NCI-H526 treated with DMSO at 0.1 percent for 48 hours (cell line): ENCODE data around the gene POLRMT.
A peak's percentile ranks its signal among the peaks of the same experiment; 100 is the strongest.
"Not testable (repeated sequence)": the region's sequence is repeated elsewhere in the genome, so short reads cannot be mapped to it uniquely, and the experiment has no call there.

Source experiments
- DNase-seq: peaks from one replicate; lab custom pipeline; 2025; lab: John Stamatoyannopoulos, UW

POLRMT gene

DNA sequence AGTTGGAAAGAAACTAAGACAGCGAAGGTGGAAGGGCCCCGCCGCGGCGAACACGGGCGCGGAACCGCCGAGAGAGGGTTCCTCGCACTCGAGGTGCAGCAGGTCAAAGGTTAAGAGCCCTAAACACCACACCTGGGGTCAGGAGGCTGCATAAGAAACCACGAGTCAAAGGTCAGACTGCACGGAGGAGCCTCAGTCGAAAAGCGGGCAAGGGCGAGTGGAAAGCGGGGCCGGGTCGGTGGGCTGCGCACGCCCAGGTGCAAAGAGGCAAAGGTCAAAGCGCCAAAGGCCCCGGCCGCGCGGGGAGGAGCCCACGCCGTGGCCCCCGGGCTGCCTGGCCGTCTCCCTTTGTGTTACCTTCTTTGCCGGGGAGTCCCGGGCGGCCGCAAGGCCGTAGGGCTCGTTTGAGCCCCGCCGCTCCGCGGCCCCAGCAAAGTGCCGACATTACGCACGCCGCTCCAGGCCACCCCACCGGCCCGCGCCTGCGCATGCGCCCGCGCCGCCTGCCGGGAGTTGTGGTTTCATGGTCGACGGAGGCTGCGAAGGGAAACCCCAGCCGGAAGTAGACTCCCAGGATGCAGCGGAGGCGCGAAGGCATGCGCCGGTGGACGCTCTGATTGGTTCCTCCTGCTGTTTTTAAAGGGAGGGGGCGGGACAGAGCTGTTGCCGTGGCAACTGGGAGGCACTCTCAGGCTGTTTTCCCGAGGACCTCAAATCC is at the start of gene POLRMT:
Gene POLRMT, minus strand, starts transcription at position 470 of the 718 bp plus-strand sequence. Its CDS starts 25 bp downstream, at position 445.
- DNase-seq, result peak; percentile 85

DNA sequence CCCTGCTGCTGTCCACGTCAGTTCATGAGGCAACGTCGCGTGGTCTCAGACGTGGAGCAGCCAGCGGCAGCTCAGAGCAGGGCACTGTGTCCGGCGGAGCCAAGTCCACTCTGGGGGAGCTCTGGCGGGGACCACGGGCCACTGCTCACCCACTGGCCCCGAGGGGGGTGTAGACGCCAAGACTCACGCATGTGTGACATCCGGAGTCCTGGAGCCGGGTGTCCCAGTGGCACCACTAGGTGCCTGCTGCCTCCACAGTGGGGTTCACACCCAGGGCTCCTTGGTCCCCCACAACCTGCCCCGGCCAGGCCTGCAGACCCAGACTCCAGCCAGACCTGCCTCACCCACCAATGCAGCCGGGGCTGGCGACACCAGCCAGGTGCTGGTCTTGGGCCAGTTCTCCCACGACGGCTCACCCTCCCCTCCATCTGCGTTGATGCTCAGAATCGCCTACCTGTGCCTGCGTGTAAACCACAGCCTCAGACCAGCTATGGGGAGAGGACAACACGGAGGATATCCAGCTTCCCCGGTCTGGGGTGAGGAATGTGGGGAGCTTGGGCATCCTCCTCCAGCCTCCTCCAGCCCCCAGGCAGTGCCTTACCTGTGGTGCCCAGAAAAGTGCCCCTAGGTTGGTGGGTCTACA is 49.5 kb upstream of the POLRMT start:
- no peak for DNase-seq

DNA sequence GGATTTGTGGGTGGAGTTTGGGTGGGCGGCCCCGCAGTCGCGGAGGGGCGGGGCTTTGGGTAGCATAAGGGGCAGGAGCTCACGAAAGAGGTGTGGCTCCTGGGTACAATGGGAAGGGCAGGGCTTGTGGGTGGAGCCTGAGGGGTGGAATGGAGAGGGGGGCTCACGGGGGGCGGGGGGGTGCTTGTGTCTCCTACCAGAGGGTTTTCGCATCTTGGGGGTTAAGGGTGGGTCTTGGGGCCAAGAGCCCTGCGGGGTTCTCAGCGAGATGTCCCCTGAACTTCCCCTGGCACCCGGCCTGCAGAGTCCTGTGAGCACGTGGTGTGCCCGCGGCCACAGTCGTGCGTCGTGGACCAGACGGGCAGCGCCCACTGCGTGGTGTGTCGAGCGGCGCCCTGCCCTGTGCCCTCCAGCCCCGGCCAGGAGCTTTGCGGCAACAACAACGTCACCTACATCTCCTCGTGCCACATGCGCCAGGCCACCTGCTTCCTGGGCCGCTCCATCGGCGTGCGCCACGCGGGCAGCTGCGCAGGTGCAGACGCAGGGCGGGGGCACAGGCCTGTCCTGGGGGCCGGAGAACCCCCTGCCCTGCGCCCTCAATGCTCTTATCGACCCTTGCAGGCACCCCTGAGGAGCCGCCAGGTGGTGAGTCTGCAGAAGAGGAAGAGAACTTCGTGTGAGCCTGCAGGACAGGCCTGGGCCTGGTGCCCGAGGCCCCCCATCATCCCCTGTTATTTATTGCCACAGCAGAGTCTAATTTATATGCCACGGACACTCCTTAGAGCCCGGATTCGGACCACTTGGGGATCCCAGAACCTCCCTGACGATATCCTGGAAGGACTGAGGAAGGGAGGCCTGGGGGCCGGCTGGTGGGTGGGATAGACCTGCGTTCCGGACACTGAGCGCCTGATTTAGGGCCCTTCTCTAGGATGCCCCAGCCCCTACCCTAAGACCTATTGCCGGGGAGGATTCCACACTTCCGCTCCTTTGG is 48.0 kb upstream of the POLRMT start:
- DNase-seq, result no peak

DNA sequence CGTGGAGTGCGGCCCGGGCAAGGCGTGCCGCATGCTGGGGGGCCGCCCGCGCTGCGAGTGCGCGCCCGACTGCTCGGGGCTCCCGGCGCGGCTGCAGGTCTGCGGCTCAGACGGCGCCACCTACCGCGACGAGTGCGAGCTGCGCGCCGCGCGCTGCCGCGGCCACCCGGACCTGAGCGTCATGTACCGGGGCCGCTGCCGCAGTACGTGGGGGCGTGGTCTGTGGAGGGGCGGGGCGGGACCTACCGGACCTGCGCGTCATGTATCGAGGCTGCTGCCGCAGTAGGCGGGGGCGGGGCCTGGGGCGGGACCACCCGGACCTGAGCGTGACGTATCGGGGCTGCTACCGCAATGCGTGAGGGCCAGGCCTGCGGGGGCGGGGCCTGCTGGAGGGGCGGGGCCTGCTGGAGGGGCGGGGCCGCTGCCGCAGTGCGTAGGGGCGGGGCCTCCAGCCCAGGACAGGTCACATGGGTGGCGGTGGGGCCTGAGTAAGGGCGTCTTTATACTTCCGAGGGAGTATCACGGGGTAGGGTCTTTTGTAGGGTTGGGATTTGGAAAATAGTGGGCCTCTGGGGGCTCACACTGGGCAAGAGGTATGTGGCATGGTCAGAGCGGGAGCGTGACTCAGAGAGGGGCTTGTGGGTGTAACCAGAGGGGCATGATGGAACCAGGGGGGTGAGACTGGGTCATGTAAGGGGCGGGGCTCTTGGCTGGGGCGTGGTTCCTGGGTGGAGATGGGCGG is 47.1 kb upstream of the POLRMT start:
- peak; percentile 82 for DNase-seq

DNA sequence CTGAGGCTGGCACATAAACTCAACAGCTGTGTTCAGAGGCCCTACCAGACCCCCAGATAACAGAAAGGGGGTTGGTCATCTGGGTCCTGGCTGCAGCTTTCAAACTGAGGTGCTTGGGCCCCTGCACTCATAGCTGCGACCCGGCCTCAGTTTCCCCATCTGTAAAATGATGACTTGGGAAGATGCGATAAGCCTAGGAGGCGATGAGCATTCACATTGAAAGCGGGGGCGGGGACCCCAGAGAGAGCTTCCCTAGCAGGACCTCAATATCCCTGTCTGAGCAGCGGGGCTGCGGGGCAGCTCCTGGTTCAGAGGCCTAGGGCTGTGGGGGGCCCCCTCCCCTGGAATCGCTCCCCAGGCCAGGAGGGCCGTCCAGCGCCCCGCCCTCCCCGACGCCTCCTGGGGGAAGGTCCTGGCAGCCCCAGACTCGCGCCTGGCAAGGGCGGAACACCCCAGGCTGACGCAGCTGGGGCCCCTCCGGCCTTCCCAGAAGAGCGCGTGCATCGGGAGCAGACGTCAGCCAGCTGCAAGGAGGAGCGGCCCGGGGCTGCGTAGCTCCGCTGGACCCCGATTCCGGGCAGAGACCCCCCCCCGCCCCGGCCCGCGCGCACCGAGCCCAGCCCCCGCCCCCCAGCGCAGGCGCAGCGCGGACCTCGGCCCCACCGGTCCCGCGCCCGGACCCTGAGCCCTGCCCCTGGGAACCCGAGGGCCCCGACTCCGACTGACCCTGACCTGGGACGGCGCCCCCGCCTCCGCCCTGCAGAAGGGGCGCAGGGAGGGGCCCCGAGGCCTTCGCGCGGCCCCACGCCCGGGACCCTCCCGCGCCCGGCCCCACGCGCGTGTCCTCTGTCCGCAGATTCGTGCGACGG is 46.3 kb upstream of the POLRMT start:
- DNase-seq, result no peak

DNA sequence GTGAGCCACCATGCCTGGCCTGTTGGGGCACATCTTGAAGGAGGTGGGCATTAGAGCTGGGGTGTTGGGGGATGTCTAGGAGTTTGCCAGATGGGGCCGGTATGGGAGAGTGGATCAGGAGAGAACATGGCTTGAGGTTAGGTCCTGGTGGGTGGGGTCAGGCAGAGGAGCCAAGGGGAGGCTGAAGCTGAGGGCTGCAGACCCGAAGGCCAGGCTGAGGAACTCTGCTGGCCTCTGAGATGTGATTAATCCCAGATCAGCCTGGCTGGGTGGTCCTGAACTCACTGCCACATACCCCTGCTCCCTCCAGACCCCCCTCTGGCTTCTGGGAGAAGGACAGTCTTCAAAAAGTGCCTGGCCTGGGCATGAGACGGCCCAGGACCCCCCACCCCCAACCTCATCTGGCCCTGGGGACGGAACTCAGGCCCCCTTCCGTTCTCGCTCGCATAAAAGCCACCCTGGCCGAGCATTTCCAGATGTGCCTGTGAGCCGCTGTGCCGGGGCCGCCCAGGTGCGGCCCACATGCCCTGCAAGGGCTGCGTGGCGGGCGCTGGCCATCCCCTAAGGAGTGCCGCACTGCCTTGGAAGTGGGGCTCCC is 45.6 kb upstream of the POLRMT start:
- DNase-seq, result no peak

DNA sequence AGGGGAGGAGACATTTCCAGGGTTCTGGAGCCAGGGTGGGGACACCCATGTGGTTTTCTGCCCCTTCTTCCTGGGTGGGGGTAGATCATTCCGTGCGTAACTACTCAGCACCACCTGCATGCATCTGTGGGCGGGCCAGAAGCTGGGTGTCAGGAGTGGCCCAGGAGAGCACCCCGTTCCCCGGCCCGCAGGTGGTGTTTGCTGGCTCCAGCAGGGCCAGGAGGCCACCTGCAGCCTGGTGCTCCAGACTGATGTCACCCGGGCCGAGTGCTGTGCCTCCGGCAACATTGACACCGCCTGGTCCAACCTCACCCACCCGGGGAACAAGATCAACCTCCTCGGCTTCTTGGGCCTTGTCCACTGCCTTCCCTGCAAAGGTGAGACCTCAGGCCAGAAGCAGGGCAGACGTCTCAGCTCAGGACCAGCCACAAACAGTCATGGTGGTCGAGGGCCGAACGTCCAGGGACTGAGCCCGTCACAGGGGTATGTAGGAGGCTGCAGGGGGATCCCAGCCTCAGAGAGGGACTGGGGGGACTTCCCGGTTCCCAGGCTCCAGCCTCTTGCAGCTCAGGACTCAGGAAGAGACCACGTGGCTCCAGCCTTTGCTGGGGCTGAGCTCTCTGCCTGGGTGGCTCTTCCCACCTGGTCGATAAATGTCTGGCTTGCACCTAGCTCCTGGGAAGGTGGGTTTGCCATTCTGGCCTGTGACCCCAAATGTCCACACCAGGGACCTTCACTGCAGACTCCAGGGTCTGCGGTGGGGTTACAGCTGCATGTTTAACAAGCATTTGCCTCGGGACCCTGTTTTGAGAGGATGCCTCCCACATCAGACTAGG is 44.5 kb upstream of the POLRMT start:
- no peak for DNase-seq

DNA sequence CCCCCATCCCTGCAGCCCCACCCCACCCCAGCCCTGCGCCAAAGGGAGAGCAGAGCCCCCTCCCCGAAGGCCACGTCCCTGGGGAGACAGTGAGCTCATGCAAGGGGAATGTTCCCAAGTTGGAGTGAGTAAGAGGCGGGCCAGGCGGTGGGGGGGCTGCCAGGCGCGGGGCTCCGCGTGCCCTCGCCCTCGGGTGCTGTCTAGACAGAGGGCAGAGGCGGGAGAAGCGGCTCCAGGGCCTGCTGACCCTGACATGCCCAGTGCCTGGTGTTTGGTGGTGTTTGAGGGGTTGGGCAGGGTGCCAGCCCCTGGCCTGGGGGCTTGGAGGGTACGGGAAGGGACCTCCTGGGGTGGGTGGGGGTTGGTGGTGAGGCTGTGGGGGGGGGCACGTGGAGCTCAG is 43.9 kb upstream of the POLRMT start:
- no peak for DNase-seq

DNA sequence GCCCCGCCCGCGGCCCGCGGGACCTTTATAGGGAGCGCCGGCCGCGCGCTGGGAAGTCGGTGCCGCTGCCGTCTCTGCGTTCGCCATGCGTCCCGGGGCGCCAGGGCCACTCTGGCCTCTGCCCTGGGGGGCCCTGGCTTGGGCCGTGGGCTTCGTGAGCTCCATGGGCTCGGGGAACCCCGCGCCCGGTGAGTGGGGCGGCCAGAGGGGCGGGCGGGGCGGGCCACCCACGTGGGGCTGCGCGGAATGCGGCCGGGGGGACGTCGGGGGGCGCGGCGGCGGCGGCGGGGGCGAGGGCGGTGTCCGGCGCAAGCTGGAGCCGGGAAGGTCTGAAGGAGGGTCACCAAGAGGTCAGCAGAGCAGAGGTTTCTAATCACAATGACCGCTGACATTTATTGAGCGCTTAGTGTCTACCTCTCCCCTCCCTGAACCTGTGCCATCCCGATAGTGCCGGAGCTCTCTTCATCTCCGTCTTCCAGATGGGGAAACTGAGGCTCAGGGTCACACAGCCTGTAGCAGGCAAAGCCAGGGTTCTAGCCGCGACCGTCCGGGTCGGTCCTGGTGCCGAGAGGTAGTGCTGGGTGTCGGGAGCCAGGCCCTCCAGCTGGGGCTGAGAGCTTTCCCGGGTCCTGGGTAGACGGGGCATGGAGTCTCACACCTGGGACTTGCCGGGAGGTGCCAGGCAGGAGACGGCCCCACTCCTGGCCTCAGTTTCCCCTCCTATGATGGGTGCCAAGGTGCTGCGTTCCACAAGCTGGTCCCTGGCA is 43.2 kb upstream of the POLRMT start, which contains the start of gene FSTL3:
Gene FSTL3, plus strand, starts transcription at position 54 of the 767 bp plus-strand sequence. Its CDS starts 32 bp downstream, at position 86.
- DNase-seq, result no peak

DNA sequence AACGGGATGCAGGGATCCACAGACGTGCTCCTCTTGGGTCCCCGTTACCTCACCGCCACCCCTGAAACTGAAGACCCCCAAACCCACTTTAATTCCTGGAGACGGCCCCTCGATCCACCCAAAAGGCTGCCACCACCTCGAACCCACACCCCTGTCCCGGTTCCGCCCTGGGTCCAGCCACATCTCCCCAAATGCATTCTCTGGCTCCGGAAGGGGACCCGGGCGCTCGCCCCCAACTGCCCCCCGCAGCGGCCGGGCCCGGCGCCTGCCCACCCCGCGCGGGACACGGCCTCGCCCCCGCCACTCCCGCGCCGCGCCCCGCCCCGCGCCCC is 42.6 kb upstream of the POLRMT start:
- DNase-seq, result no peak

DNA sequence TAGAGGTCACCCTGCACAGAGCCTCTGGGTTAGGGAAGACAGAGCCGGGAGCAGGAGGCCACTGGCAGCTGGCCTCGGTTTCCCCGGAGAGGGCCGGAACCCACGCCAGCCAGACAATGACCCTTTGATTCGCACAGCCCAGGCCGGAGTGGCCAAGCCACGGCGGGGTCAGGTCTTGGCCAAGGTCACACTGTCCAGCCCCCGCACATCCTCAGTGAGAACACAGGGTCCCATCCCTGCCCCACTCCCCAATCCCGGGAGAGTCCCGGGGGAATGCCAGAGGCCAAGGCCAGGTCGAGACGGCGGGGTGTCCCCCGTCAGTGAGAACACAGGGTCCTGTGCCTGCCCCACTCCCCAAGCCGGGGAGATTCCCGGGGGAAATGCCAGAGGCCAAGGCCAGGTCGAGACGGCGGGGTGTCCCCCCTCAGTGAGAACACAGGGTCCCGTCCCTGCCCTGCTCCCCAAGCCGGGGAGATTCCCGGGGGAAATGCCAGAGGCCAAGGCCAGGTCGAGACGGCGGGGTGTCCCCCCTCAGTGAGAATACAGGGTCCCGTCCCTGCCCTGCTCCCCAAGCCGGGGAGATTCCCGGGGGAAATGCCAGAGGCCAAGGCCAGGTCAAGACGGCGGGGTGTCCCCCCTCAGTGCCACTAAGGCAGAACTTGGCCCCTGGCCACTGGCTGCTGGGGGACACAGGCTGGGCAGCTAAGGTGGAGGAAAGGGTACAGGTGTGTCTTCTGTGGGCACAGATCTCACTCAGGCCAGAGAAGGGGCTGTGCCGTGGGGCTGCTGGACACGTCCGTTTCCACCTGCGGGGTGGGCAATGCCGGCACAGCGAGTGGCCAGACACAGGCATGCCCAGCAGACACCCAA is 41.2 kb upstream of the POLRMT start:
- DNase-seq, result no peak

DNA sequence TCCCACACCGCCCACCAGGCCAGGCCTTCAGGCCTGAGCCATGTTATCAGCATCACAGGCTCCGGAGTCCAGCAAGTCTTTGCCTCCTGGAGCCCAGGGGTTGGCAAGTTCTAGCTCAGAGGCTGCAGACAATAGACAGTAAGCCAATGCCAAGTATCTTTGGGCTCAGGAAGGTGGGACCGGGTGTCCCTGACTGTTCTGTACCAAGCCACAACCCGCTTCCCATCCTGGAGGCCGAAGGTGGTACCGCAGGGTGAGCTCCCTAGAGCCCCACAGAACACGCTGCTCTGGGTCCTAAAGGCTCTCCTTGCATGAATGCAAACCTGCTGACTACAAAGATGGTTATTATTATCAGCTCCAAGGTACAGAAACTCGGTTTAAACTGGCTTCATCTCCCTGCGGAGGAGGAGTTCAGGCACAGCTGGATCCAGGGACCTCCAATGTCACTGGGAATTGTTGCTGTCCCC is 37.3 kb upstream of the POLRMT start:
- no peak for DNase-seq

DNA sequence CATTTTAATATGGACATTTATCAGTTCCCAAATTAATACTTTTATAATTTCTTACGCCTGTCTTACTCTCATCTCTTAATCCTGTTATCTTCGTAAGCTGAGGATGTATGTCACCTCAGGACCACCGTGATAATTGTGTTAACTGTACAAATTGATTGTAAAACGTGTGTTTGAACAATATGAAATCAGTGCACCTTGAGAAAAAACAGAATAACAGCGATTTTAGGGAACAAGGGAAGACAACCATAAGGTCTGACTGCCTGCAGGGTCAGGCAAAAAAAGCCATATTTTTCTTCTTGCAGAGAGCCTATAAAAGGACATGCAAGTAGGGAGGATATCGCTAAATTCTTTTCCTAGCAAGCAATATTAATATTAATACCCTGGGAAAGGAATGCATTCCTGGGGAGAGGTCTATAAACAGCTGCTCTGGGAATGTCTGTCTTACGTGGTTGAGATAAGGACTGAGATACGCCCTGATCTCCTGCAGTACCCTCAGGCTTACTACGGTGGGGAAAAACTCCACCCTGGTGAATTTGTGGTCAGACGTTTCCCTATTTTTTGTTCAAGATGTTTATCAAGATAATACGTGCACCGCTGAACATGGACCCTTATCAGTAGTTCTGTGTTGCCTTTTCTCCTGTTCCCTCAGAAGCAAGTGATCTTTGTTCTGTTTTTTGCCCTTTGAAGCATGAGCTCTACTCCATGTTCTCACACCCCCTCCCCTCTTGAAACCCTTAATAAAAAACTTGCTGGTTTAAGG is 35.5 kb upstream of the POLRMT start:
- not testable (repeated sequence) for DNase-seq

DNA sequence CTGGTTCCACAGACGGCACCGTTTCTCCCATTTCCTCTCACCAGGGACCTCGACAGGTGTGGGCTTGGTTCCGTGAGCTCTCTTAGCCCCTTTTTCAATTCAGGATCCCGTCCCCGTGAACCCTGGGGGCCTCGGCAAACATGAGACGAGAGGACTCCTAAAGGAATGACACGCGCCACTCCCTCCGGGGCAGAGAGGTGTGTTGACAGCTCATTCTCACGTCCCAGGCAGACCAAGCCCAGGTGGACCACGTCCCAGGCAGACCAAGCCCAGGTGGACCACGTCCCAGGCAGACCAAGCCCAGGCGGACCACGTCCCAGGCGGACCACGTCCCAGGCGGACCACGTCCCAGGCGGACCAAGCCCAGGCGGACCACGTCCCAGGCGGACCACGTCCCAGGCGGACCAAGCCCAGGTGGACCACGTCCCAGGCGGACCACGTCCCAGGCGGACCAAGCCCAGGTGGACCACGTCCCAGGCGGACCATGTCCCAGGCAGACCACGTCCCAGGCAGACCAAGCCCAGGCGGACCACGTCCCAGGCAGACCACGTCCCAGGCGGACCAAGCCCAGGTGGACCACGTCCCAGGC is 33.7 kb upstream of the POLRMT start:
- not testable (repeated sequence) for DNase-seq

DNA sequence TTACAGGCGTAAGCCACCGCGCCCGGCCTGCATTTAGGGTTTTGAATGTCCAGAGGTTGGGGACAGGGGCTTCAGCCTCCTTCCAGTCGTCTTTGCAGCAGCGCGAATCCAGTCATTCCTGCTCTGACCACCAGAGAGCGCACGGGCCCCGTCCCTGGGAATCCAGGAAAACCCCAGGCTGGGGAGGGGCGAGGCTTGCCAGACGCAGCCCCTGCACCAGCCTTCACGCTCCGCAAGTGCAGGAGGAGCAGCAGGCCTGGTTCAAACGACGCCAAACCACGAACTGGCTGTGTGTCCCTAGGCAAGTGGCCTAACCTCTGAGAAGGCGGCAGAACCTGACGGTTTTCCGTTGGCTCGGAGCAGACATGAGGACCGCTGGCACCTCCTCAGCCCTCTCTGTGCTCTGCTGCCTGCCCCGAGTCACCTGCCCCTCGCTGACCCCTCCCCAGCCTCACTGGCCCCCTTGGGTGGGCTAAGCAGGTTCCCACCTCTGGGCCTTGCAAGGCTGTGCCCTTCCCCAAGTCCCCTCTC is 31.6 kb upstream of the POLRMT start:
- peak; percentile 53 for DNase-seq

DNA sequence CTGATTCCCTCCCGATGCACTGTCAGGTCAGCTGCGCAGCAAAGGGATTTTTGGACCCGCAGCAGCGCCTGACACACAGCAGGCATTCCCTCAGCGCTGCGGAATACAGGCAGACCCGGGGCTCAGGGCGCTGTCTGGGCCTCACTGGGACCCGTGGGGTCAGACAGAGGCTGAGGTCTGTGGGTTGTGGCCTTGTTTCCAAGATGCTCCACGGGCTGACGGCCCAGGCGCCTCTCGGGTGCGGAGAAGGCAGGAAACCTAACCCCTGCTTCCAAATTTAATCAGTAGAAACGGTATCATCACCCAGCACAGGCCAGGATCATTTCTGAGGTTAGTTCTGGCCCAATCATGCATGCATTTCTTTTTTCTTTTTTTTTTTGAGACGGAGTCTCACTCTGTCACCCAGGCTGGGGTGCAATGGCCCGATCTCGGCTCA is 30.4 kb upstream of the POLRMT start:
- DNase-seq, result no peak
